GM19397 (cell line): Measurements from ENCODE around the gene LUZP1.

Experiments
- ATAC-seq: cut with Tn5 transposase; IDR thresholded peaks from one replicate; pipeline ENCODE4 v1.9.1; 2021; ENCODE audit warnings: mild to moderate bottlenecking, moderate library complexity; ENCODE audit not compliant: unreplicated experiment

LUZP1 gene

DNA sequence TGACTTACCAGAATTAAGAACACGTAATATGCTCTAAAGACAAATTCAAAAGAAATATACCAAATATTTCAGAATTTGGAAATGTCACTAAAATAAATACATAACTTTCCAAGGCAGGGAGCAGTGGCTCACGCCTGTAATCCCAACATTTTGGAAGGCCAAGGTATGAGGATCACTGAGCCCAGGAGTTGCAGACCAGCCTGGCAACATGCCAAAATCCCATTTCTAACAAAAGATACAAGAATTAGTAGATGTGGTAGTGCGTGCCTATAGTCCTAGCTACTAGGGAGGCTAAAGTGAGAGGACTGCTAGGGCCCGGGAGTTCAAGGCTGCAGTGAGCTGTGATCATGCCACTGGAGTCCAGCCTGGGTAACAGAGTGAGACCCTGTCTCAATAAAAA, 11.7 kb downstream of the LUZP1 start:
- ATAC-seq = no peak

DNA sequence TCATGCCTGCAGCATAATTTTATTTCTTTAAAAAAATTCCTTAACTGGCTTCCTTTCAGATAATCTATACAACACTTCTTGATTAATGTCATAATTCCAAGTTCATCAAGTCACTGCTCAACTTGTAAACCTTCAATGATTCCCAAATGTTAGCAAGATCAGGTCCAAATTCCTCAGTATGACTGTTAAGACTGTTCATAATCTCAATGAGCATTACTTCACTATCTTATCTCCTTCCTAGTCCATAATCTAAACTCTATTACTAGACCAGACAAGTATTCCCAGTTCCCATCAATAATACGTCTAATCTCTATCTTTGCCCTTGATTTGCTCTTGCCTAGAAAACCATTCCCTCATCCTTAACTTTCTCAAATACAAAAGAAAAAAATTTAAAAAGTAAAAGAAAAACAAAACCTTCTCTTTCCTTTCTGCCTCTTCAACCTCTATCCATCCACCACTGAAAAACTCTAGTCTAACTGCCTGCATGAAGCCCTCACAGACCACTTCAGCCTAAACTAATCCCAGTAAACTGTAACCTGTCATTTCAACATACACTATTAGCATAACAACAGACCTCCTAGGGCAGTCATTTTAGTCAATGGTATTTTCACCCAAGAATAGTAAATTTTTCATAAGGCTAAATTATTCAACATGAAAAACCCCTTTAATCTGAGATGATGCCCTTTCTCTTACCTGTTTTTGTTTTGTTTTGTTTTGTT, 15.5 kb downstream of the LUZP1 start:
- no peak for ATAC-seq

DNA sequence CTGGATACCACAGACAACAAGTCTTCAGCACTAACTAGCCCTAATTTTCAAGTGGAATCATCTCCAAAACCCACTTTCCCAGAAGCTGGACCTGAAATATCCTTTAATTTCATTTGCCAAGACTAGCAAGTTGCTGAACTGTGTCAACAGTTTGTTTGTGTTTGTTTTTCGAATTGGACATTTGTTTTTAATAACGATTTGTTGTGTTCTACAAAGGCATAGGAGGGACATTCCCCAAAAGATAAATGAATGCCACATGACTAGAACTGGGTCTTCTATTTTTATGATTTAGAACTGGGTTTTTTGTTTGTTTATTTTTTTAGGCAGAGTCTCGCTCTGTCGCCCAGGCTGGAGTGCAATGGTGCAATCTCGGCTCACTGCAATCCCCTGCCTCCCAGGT, 17.9 kb downstream of the LUZP1 start:
- no peak for ATAC-seq

DNA sequence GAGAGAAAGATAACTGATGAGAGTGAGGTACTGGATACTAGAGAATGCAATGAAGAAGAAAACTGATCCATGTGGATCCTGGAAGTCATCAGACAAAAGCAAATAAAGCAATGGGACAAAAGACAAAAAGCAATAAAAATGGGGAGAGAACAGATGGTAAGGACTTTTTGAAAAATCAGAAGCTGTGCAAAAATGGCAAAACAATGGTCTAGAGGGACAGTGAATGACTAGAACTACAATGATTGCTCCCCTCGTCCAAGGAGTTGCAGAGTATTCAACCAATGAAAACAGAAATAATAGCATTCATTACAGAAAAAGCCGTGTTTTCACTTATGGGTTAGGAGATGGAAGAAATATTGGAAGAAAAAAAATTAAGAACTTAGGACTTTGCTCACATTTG, 18.5 kb downstream of the LUZP1 start:
- ATAC-seq = no peak

DNA sequence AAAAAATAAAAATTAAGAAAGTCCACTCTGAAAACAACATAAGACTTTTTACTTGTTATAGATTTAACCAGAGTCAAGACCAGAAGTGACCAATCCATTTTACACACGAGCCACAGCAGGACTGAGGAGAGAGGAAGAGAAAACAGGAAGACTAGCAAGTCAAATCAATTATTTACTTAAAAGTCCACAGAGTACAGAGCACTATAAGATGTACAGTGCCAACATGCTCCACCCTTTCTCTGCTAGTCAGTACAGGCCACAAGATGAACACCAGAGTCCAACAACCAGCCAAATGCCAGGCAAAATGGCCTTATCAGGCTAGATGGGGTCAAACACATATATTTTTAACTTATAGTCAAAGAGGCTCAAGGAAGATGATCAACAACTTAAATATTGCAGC, 19.5 kb downstream of the LUZP1 start:
- no peak for ATAC-seq

DNA sequence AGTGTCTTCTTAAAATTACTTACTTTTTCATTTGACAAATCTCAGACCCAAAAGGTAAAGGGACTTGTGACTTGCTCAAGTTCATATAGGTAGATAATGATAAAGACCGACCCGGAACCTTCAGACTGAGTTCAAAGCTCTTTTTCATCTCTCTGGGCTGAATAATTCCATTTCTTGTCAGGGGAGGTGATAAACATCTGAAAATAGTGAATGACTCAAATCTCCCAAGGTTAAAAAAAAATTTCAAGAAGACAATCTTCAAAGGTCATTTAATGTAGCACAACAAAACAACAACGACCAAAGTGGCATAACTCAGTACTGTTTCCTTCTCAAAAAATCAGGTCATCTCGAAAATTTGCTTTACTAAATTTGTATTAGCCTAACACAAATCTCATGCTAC, 20.6 kb downstream of the LUZP1 start:
- no peak for ATAC-seq

DNA sequence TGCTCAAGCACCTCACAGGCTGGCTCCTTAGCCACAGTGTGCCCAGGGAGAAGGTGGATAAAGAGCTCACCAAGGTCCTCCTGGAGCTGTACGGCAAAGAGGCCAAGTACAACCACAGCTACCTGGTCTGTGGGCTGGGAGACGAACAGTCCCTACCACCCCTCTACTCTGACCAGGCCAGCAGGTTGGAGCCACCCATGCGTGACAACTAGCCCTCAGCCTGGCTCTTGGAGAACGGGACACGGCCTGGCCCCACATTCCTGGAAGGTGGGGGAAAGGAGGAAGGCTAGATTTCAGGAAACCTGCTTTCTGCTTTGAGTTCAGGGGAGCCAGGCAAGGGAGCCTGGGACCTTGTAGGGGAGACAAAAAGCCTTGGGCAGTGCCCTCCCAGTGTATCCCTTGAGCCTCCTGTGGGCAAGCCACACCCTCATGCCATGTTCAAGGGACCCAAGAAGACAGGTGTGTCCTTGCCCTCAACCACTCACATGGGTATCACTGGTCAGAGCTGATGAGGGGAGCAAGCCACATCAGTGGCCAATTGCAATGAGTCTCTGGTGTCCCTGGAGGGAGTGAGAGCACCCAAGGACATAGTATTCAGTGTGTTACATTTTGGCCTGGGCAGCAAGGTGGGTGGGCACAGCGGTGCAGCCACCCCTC, 27.6 kb downstream of the LUZP1 start:
- no peak for ATAC-seq

DNA sequence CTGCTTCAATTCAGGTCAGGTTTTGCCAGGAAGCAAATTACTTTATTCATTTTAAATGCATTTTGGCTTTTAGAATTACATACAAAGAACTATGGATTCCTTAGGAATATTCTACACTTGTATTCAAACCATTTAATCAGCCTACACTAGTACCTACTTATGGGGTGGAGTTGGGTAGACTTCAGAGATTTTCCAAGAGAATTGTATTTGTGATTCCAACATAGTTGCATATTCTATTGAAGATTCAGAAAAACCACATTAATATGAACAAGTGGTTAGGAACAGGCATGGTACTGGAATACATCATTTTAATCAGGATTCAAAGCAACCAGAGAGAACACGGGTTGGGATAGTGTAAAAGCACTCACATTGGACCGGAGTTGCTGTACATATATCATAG, 33.4 kb downstream of the LUZP1 start:
- ATAC-seq = no peak

DNA sequence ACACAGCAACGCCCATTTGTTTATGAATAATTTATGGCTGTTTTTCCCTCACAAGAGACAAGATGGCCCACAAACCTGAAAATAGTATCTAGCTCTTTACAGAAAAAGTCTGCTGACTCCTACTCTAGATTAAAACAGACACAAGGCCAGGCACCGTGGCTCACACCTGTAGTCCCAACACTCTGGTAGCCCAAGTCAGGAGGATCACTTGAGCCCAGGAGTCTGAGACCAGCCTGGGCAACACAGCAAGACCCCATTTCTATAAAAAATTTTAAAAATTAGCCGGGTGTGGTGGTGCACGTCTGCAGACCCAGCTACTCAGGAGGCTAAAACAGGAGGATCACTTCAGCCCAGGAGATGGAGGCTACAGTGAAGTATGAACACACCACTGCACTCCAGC, 34.6 kb downstream of the LUZP1 start:
- no peak for ATAC-seq

DNA sequence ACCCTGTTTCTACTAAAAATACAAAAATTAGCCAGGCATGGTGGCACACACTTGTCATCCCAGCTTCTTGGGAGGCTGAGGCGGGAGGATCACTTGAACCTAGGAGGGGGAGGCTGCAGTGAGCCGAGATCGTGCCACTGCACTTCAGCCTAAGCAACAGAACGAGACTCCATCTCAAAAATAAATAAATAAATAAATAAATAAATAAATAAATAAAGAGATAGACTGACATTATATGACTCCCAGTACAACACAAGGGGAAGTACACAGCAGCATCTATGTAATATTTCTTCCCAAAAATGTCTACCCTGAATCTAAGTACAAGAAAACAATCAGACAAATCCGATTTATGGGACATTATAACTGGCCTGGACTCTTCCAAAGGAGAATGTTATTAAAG, 35.1 kb downstream of the LUZP1 start:
- ATAC-seq = no peak

DNA sequence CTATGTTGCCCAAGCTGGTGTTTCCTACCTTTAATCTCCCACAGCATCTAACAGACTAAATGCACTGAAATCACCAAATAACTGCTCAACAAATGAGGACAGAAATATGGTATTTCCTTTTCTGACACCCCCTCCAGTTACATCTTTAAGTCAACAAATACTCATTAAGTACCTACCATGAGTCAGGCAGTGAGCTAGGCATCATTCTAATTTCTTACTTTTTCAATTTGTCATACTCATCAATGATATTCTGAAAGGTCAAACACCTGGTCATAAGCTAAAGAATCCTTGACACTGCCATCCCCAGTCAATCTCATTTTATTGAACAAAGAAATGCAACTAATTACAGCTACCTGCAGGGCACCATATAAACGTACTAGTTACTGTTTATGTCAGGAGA, 36.6 kb downstream of the LUZP1 start:
- no peak for ATAC-seq

DNA sequence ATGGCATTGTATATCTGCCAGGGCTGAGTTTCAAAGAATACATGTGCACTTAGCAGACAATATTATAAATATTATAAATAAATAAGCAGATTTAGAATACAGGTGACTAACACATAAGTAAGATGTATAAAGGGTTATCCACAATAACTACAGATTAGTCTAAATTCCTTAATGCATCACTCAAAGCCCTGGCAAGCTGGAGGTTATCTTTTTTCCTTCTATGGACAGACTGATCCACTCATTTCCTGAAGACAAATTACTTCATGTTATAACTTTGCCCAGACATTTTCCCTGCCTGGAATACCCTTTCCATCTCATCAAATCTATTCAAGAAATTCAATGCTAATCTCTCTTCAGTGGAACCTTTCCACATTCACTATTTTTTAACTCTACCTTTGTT, 38.8 kb downstream of the LUZP1 start:
- no peak for ATAC-seq

DNA sequence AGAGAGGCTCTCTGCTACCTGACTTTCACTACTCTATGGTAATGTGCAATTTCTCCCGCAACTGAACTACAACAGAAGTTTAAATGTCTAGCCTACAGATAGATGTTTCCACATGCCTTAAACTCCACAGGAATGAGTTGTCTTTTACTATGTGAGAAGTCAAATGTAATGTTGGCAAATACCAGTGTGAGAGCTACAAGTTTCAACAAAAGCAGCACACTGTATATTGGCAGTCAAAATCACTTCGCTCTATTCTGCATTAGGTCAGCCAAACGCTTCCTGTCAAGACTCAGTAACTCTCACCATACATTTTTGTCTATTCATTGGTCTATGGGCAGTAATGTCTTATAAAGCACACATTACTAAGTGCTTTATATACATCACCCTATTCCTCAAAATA, 41.9 kb downstream of the LUZP1 start:
- ATAC-seq = no peak

DNA sequence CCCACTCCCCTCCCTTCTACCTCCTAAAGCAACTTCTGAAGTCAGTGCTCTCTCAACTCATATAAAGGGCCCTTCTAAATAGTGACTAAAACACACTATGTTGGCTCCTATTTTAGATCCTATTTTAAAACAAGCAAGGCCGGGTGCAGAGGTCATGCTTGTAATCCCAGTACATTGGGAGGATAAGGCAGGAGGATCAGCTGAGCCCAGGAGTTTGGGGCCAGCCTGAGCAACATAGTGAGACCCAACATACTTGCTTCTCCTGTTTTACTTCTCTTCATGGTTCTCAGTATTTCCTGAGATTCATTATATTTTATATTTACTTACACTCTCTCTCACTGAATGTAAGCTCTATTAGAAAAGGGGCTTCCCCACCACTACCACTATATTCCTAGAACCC, 42.5 kb downstream of the LUZP1 start:
- ATAC-seq = no peak

DNA sequence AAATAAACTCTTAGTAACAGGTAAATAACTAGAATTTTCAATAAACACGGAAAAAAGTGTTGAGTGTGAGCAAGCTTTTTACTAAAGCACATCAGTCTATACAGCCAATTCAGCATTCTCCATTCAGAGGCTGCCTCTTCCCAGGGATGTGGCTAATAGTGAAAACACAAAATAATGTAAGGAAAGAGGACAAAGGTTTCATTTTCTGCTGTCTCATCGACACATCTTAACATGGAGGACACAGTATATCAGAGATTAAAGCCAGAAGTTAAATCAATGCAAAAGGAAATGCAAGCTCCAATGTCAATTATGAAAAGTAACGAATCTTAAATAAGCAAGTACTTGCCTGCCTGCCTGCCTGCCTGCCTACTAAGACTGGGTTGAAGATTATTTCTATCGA, 43.2 kb downstream of the LUZP1 start:
- no peak for ATAC-seq

DNA sequence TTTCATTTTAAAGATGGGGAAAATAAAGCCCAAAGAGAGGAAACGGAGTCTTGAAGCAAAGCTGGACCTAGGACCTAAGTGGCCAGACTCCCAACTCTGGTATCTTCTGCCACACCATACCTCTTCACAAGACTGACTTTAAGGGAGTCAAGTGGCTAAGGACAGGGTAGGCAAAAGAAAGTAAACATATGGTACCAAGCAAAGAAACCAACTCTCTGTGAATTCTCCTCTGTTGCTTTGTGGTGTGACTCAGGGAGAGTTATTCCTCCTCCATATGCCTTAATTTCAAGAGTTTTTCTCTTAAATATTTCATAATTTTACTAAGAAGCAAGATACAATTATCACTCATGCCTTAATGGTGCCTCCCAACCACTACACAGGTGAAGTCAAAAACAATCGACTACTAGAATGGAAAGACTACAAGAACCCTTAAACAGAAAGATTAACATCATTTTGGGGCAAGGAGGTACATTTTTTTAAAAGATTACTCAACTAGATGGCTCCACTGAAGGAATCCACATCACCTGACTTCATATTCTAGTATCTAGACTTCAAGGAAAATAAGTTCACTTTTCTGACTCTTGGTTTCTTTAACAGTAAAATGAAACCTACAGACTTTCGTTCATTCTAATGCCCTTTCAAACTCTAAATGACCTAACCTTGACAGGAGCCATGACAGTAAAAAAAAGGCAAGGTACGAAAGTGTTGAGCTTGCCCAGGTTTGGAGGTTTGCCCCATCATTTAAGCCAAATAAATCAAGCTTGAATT, 44.2 kb downstream of the LUZP1 start:
- ATAC-seq = no peak

DNA sequence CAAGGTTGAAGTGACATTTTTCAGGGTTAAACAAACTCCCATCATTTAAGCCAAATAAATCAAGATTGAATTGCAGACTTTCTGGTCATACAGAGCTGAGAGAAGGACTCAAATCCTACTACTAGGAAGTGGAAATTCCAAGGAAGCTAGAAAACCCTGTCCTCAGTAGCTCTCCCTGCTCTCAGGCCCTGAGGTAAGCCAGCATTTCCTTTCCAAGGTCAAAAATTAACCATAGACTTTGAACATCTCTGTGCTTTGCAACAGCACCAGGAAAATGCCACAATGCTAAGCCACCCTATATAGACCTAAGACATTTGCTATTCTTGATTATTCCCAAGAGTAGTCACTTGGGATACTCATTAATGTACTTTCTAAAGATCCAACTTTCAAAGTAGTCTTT, 45.1 kb downstream of the LUZP1 start:
- ATAC-seq = no peak

DNA sequence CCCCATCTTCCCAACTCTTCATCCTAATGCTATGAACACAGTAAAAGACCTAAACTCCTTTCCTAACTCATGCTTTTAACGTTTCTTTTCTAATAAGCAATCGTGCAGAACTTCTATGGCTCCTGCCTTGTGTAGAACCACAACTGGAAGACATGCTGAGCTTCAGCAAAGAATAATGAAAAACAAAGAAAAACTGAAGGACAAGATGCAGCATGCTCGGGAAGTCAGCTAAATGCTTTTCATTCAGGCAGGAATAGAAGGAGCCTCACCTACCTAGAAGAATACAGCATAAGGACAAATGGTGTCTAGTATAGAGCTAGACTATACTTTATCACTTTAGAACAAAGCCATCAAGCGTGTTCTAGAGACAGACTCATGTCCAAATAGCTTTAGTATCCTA, 45.9 kb downstream of the LUZP1 start:
- no peak for ATAC-seq

DNA sequence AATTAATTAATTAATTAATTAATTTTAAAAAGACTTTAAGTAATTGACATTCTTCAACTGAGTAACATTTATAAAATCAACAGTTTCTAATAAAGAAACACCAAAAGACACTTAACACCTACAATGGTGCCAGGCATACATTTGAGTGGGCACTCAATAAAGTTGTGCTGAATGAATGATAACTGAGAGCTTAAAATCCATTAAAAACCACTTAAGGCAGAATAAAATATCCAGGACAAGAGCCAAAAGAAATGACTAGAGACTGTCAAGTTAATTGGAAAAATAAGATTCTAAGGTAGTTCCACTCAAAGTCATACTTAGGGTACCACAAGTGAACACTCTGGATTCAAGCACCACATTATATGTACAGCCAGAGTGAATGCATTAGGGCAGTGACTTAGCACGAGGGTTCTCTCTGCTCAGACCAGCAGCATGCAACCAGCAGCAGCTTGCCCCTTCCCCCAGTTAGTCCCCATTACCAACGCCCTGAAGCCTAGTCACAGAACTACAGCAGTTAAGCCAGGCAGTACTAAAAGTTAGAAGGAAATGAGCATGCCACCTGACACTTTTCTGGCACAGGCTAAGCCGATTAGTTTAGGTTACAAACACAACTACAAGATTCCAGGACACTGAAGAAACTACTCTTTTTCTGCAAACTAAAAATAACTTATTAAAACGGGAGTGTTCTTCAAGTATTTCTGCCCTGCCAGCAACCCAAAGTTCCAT, 46.5 kb downstream of the LUZP1 start:
- ATAC-seq = no peak

DNA sequence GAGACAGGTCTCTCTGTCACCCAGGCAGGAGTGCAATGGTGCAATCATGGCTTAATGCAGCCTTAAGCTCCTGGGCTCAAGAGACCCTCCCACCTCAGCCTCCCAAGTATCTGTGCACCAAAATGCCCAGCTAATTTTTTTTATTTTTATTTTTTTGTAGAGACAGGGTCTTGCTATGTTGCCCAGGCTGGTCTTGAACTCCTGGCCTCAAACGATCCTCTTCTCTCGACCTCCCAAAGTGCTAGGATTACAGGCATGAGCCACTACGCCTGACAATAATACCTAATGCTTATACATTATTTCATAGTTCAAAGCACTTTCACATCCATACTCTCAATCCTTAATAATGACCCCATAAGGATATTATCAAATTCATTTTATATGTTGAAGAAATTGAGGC, 48.3 kb downstream of the LUZP1 start:
- ATAC-seq = no peak

DNA sequence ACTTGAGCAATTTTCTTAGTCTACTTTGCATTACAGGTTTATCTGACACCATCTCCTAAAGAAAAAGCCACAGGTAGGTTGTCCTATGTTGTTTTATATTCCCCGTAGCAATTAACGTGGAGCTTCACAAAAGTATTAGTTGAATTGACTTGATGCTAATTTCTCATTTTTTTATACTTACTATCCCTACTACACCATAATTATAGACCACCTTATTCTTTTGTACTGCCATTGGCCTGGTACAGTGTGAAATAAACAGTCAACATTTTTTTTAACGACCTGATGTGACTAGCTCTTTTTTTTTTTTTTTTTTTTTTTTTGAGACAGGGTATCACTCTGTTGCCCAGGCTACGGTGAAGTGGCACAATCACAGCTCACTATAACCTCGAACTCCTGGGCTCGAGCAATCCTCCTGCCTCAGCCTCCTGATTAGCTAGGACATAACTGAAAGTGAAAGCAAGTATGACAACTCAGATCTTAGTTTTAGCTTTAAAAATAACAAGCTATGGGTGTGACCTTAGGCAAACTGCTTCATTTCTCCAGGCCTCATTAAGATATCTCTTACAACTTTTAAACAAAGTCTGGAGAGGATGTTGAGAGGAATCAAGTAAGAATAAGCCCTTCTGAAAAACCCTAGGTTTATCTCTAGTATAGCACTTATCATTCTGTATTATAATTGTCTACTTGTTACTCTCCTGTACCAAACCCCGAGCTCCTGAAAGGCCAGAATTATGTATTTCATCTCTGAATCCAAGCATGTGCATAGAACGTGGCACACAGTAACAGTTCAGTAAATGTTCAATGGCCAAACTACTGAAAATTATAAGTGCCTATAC, 49.5 kb downstream of the LUZP1 start:
- no peak for ATAC-seq
